Retinal pigment epithelial cell (primary cell): ENCODE data around the gene COA4.

Experiments
- DNase-seq: peaks from one replicate; pipeline ENCODE4 v3.0.0-alpha.2; 2010; ENCODE audit warnings: low read depth
- H3K4me3 ChIP-seq: 2 replicates; pipeline ENCODE4 v1.5.1; 2011; ENCODE audit warnings: mild to moderate bottlenecking, low read length, control low read depth, moderate library complexity
- CTCF ChIP-seq: conservative IDR thresholded peaks from 2 replicates; pipeline ENCODE4 v1.5.1; 2011; ENCODE audit warnings: low read depth, low read length, control low read depth, inconsistent platforms

COA4 gene

GRCh38 chr11:73876424-73877310 is at the start of gene COA4, which contains the start of gene PAAF1:
COA4 (minus strand) TSS chr11:73876846; CDS start chr11:73873378, 3,468 bp downstream.
PAAF1 (plus strand) TSS chr11:73876999; CDS start chr11:73877022, 23 bp downstream.
- peak; percentile 88 for DNase-seq
- TF ChIP-seq CTCF: no peak
- peak within 1 kb of the TSS; percentile 96 for H3K4me3 ChIP-seq

GRCh38 chr11:73921180-73921579 is 44.5 kb upstream of the COA4 start:
- TF ChIP-seq CTCF: no peak
- DNase-seq: no peak
- H3K4me3 ChIP-seq: no peak overlapping the region

GRCh38 chr11:73916435-73916834 is 39.8 kb upstream of the COA4 start:
- H3K4me3 ChIP-seq: no peak overlapping the region
- TF ChIP-seq CTCF: no peak
- no peak for DNase-seq

- DNase-seq: no peak
- no peak overlapping the region for H3K4me3 ChIP-seq
- no peak for TF ChIP-seq CTCF
Observed at GRCh38 chr11:73914284-73914683, 37.6 kb upstream of the COA4 start.

- H3K4me3 ChIP-seq: no peak overlapping the region
- TF ChIP-seq CTCF: no peak
- no peak for DNase-seq
Observed at GRCh38 chr11:73913472-73913871, 36.8 kb upstream of the COA4 start.

- TF ChIP-seq CTCF: no peak
- DNase-seq: no peak
Observed at GRCh38 chr11:73912026-73912425, 35.4 kb upstream of the COA4 start.

GRCh38 chr11:73907191-73907590 is 30.5 kb upstream of the COA4 start:
- H3K4me3 ChIP-seq: no peak overlapping the region
- TF ChIP-seq CTCF: peak; percentile 19
- no peak for DNase-seq

More at GRCh38 chr11:73912026-73912425, 35.4 kb upstream of the COA4 start:
- no peak overlapping the region for H3K4me3 ChIP-seq
